ENCODE measurements around the gene TRNP1. TPM values are rescaled to one million over a fixed set of nuclear protein-coding genes. Genes with fewer than 3 reads are reported as not detected.
"Not testable (repeated sequence)": the region's sequence is repeated elsewhere in the genome, so short reads cannot be mapped to it uniquely, and the experiment has no call there.

The TRNP1 gene, protein sequence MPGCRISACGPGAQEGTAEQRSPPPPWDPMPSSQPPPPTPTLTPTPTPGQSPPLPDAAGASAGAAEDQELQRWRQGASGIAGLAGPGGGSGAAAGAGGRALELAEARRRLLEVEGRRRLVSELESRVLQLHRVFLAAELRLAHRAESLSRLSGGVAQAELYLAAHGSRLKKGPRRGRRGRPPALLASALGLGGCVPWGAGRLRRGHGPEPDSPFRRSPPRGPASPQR
- total RNA-seq (under 1 TPM in 1 of 2 donors, not detected in 1; 0.22 TPM), total RNA-seq (0.35 to 0.53 reads per million in 2 donors)

DNA sequence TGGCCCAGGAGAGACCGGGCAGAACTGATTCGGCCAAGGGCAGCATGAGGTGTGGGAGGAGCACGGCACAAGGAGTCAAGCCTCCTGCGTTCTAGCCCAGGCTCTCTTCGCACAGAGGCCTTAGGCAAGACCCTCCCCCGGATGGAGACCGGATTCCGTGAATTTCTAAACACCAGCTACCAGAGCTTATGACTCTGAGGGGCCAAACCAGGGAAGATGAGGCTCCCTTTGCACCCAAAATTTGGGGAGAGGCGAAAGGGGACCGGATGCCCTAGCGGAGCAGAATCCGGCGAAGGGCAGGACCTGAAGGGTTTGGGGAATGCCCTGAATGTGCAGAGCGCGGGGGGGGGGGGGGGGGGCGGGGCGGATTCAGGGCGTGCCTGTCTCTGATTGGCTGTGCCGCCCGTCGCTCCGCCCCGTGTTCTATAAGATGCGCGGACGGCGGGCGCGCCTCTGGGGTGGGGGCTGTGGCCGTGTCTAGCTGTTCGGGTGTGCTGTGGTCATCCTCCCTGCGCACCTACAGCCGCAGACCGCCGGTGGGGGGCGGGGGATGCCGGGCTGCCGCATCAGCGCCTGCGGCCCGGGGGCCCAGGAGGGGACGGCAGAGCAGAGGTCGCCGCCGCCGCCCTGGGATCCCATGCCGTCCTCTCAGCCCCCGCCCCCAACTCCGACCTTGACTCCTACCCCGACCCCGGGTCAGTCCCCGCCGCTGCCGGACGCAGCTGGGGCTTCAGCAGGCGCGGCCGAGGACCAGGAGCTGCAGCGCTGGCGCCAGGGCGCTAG lies at the start of gene TRNP1:
Gene TRNP1, plus strand, starts transcription at position 456 of the 783 bp plus-strand sequence. Its CDS starts 95 bp downstream, at position 551.
- H3K9me3 ChIP-seq (ENCODE audit: control insufficient read depth, low read length, poor library complexity, severe bottlenecking), result no peaks in the 10 kb centered on the region
- Mint-ChIP-seq H3K4me3 (peak within 1 kb of the TSS; percentile 84), H3K4me1 (peaks cover 11% of the 10 kb centered on the region), H3K27ac (peak within 1 kb of the TSS; percentile 21), H3K27me3 (peaks cover 55% of the 10 kb centered on the region), H3K36me3 (ENCODE audit: low read depth) (no peaks in the 10 kb centered on the region)
- DNase-seq, result peak; percentile 49 to 70 (median 58)
- peak; percentile 78 for ATAC-seq

- H3K9me3 ChIP-seq (ENCODE audit: control insufficient read depth, low read length, poor library complexity, severe bottlenecking), result no peaks in the 10 kb centered on the region
- DNase-seq (no peak), ATAC-seq (no peak)
- Mint-ChIP-seq H3K4me1 (peaks cover 2% of the 10 kb centered on the region), H3K4me3 (no peak overlapping the region), H3K36me3 (ENCODE audit: low read depth) (peaks cover 5% of the 10 kb centered on the region), H3K27ac (peak overlapping the region; percentile 34), H3K27me3 (no peaks in the 10 kb centered on the region)
Observed at GRCh38 chr1:26945138-26945537, 48.4 kb upstream of the TRNP1 start.

- DNase-seq, result no peak
- peaks cover 2% of the 10 kb centered on the region for H3K4me1 Mint-ChIP-seq
- H3K4me3 Mint-ChIP-seq, result no peak overlapping the region
- peaks cover 5% of the 10 kb centered on the region for H3K36me3 Mint-ChIP-seq (ENCODE audit: low read depth)
- no peak overlapping the region for H3K27ac Mint-ChIP-seq
- H3K9me3 ChIP-seq (ENCODE audit: control insufficient read depth, low read length, poor library complexity, severe bottlenecking), result no peaks in the 10 kb centered on the region
- no peaks in the 10 kb centered on the region for H3K27me3 Mint-ChIP-seq
- no peak for ATAC-seq
Observed at GRCh38 chr1:26945728-26946127, 47.8 kb upstream of the TRNP1 start.

DNA sequence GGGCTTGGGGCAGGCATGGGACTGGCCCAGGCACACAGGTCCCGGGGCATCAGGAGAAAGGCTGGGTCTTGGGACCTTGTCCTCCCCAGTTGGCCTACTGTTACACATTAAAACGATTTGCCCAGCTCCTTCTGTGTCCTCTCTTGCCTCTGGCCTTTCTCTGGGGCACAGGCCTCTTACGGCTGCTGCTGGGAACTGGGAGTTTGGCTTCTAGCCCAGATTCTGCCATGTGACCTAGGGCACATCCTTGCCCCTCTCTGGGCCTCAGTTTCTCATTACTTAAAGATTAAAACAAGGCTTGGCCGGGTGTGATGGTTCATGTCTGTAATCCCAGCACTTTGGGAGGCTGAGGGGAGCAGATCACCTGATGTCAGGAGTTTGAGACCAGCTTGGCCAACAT lies 47.2 kb upstream of the TRNP1 start:
- H3K27ac Mint-ChIP-seq, result no peak overlapping the region

GRCh38 chr1:26948725-26949057 lies 44.8 kb upstream of the TRNP1 start:
- ATAC-seq; H3K4me3 Mint-ChIP-seq; H3K27me3 Mint-ChIP-seq; H3K27ac Mint-ChIP-seq; DNase-seq; H3K9me3 ChIP-seq (ENCODE audit: control insufficient read depth, low read length, poor library complexity, severe bottlenecking); H3K36me3 Mint-ChIP-seq (ENCODE audit: low read depth); H3K4me1 Mint-ChIP-seq: not testable (repeated sequence)

More for the DNA sequence above, 47.2 kb upstream of the TRNP1 start:
- DNase-seq, result no peak
- peaks cover 2% of the 10 kb centered on the region for H3K4me1 Mint-ChIP-seq
- peaks cover 5% of the 10 kb centered on the region for H3K36me3 Mint-ChIP-seq (ENCODE audit: low read depth)
- no peaks in the 10 kb centered on the region for H3K27me3 Mint-ChIP-seq
- H3K4me3 Mint-ChIP-seq, result no peak overlapping the region
- no peaks in the 10 kb centered on the region for H3K9me3 ChIP-seq (ENCODE audit: control insufficient read depth, low read length, poor library complexity, severe bottlenecking)
- no peak for ATAC-seq

- DNase-seq (no peak), ATAC-seq (no peak)
- H3K4me3 Mint-ChIP-seq, result no peak overlapping the region
- peaks cover 3% of the 10 kb centered on the region for H3K4me1 Mint-ChIP-seq
- peak overlapping the region; percentile 66 for H3K27ac Mint-ChIP-seq
- H3K27me3 Mint-ChIP-seq, result no peaks in the 10 kb centered on the region
- H3K36me3 Mint-ChIP-seq (ENCODE audit: low read depth), result peaks cover 5% of the 10 kb centered on the region
- no peaks in the 10 kb centered on the region for H3K9me3 ChIP-seq (ENCODE audit: control insufficient read depth, low read length, poor library complexity, severe bottlenecking)
Observed at GRCh38 chr1:26949266-26949925, 44.1 kb upstream of the TRNP1 start.

- ATAC-seq, result no peak
- no peaks in the 10 kb centered on the region for H3K9me3 ChIP-seq (ENCODE audit: control insufficient read depth, low read length, poor library complexity, severe bottlenecking)
- Mint-ChIP-seq H3K4me3 (no peak overlapping the region), H3K36me3 (ENCODE audit: low read depth) (peaks cover 5% of the 10 kb centered on the region), H3K27ac (peak overlapping the region; percentile 66), H3K27me3 (no peaks in the 10 kb centered on the region), H3K4me1 (peaks cover 3% of the 10 kb centered on the region)
- no peak for DNase-seq
Observed at GRCh38 chr1:26949926-26950319, 43.6 kb upstream of the TRNP1 start.

- no peak overlapping the region for H3K27ac Mint-ChIP-seq
- ATAC-seq, result no peak
Observed at GRCh38 chr1:26950602-26951001, 42.9 kb upstream of the TRNP1 start.

GRCh38 chr1:26951216-26951615 lies 42.3 kb upstream of the TRNP1 start:
- no peak for DNase-seq
- H3K4me3 Mint-ChIP-seq, result no peak overlapping the region
- H3K9me3 ChIP-seq (ENCODE audit: control insufficient read depth, low read length, poor library complexity, severe bottlenecking), result no peaks in the 10 kb centered on the region
- no peak for ATAC-seq
- H3K4me1 Mint-ChIP-seq, result peaks cover 3% of the 10 kb centered on the region
- peaks cover 3% of the 10 kb centered on the region for H3K36me3 Mint-ChIP-seq (ENCODE audit: low read depth)
- no peak overlapping the region for H3K27ac Mint-ChIP-seq
- no peaks in the 10 kb centered on the region for H3K27me3 Mint-ChIP-seq

More at GRCh38 chr1:26950602-26951001, 42.9 kb upstream of the TRNP1 start:
- H3K9me3 ChIP-seq (ENCODE audit: control insufficient read depth, low read length, poor library complexity, severe bottlenecking), result no peaks in the 10 kb centered on the region
- no peak for DNase-seq
- Mint-ChIP-seq H3K27me3 (no peaks in the 10 kb centered on the region), H3K36me3 (ENCODE audit: low read depth) (peaks cover 3% of the 10 kb centered on the region), H3K4me1 (peaks cover 3% of the 10 kb centered on the region), H3K4me3 (no peak overlapping the region)

- H3K9me3 ChIP-seq (ENCODE audit: control insufficient read depth, low read length, poor library complexity, severe bottlenecking), result no peaks in the 10 kb centered on the region
- peaks cover 3% of the 10 kb centered on the region for H3K36me3 Mint-ChIP-seq (ENCODE audit: low read depth)
- no peak overlapping the region for H3K27ac Mint-ChIP-seq
- no peak for DNase-seq
- H3K27me3 Mint-ChIP-seq, result no peaks in the 10 kb centered on the region
- no peak overlapping the region for H3K4me3 Mint-ChIP-seq
- ATAC-seq, result no peak
- H3K4me1 Mint-ChIP-seq, result peaks cover 3% of the 10 kb centered on the region
Observed at GRCh38 chr1:26951821-26952497, 41.5 kb upstream of the TRNP1 start.

GRCh38 chr1:26953374-26953773 lies 40.1 kb upstream of the TRNP1 start:
- Mint-ChIP-seq H3K27ac (no peak overlapping the region), H3K4me1 (peaks cover 3% of the 10 kb centered on the region), H3K4me3 (no peak overlapping the region), H3K27me3 (no peaks in the 10 kb centered on the region), H3K36me3 (ENCODE audit: low read depth) (peaks cover 3% of the 10 kb centered on the region)
- DNase-seq (no peak), ATAC-seq (no peak)
- no peaks in the 10 kb centered on the region for H3K9me3 ChIP-seq (ENCODE audit: control insufficient read depth, low read length, poor library complexity, severe bottlenecking)

GRCh38 chr1:26956321-26956720 lies 37.2 kb upstream of the TRNP1 start:
- no peak overlapping the region for H3K27ac Mint-ChIP-seq
- H3K27me3 Mint-ChIP-seq, result no peaks in the 10 kb centered on the region
- DNase-seq, result no peak
- ATAC-seq, result no peak
- H3K36me3 Mint-ChIP-seq (ENCODE audit: low read depth), result peaks cover 3% of the 10 kb centered on the region
- peaks cover 6% of the 10 kb centered on the region for H3K4me1 Mint-ChIP-seq
- H3K9me3 ChIP-seq (ENCODE audit: control insufficient read depth, low read length, poor library complexity, severe bottlenecking), result no peaks in the 10 kb centered on the region
- H3K4me3 Mint-ChIP-seq, result no peak overlapping the region

GRCh38 chr1:26957306-26957705 lies 36.2 kb upstream of the TRNP1 start:
- Mint-ChIP-seq H3K27ac (no peak overlapping the region), H3K4me1 (peaks cover 9% of the 10 kb centered on the region), H3K36me3 (ENCODE audit: low read depth) (peaks cover 3% of the 10 kb centered on the region), H3K4me3 (no peak overlapping the region), H3K27me3 (peaks cover 6% of the 10 kb centered on the region)
- DNase-seq, result no peak
- no peak for ATAC-seq
- no peaks in the 10 kb centered on the region for H3K9me3 ChIP-seq (ENCODE audit: control insufficient read depth, low read length, poor library complexity, severe bottlenecking)

Measured in T-helper 17 cell (primary cell).